Measurements from ENCODE around the gene RIPOR2. TPM values are rescaled to one million over a fixed set of nuclear protein-coding genes. Genes with fewer than 3 reads are reported as not detected.

Gene RIPOR2
- total RNA-seq, 4 donors from 2014 or later, result 1.2 to 16.7 (median 5.2) TPM

- in situ Hi-C loops (cut with MboI; ENCODE audit: low pct_ligation_motif_present in 1 of 4, low pct_unique_long_range_greater_than_20kb in 1 of 4, low sequenced_read_pairs in 3 of 4), result no loop called here
- intact Hi-C loops (cut with DNase I; ENCODE audit: low total_unique reads), result no loop called here
- 91 to 97% methylated on average over 7 of the region's 7 CpGs for WGBS, 2 donors (ENCODE audit: low coverage in 1 of 2)
- DNase-seq, result no peak
- no peaks in the 10 kb centered on the region for H3K9me3 ChIP-seq
- no peaks in the 10 kb centered on the region for H3K27me3 ChIP-seq
- TF ChIP-seq EP300 (IDR thresholded peaks at IDR 0.05; ENCODE audit: low read depth) (no peak), CTCF (IDR thresholded peaks at IDR 0.05) (no peak), POLR2AphosphoS5 (IDR thresholded peaks at IDR 0.05) (no peak), POLR2A (IDR thresholded peaks at IDR 0.05) (no peak)
- H3K36me3 ChIP-seq, result no peaks in the 10 kb centered on the region
- no peaks in the 10 kb centered on the region for H3K4me1 ChIP-seq
- H3K4me3 ChIP-seq, result no peak overlapping the region
- H3K27ac ChIP-seq, result no peak overlapping the region
Measured at GRCh38 chr6:24847402-24847801, 88.4 kb downstream of the RIPOR2 start.

GRCh38 chr6:24845578-24845977, 90.2 kb downstream of the RIPOR2 start:
- Histone ChIP-seq H3K4me1 (no peaks in the 10 kb centered on the region), H3K27me3 (no peaks in the 10 kb centered on the region), H3K36me3 (no peaks in the 10 kb centered on the region), H3K27ac (no peak overlapping the region), H3K9me3 (no peaks in the 10 kb centered on the region), H3K4me3 (no peak overlapping the region)
- no peak for TF ChIP-seq CTCF (IDR thresholded peaks at IDR 0.05)
- TF ChIP-seq POLR2A (IDR thresholded peaks at IDR 0.05), result no peak
- TF ChIP-seq EP300 (IDR thresholded peaks at IDR 0.05; ENCODE audit: low read depth), result no peak
- TF ChIP-seq POLR2AphosphoS5 (IDR thresholded peaks at IDR 0.05), result no peak
- 83 to 84% methylated on average over 4 of the region's 4 CpGs for WGBS, 2 donors (ENCODE audit: low coverage in 1 of 2)
- DNase-seq, result no peak
- in situ Hi-C loops (cut with MboI; ENCODE audit: low pct_ligation_motif_present in 1 of 4, low pct_unique_long_range_greater_than_20kb in 1 of 4, low sequenced_read_pairs in 3 of 4), result no loop called here
- intact Hi-C loops (cut with DNase I; ENCODE audit: low total_unique reads), result no loop called here

- H3K9me3 ChIP-seq, result no peaks in the 10 kb centered on the region
- DNase-seq, result no peak
- no peaks in the 10 kb centered on the region for H3K4me1 ChIP-seq
- no peak overlapping the region for H3K4me3 ChIP-seq
- H3K27me3 ChIP-seq, result no peaks in the 10 kb centered on the region
- H3K27ac ChIP-seq, result no peak overlapping the region
- intact Hi-C loops (cut with DNase I; ENCODE audit: low total_unique reads) (no loop called here), in situ Hi-C loops (cut with MboI; ENCODE audit: low pct_ligation_motif_present in 1 of 4, low pct_unique_long_range_greater_than_20kb in 1 of 4, low sequenced_read_pairs in 3 of 4) (no loop called here)
- H3K36me3 ChIP-seq, result no peaks in the 10 kb centered on the region
- WGBS, 2 donors (ENCODE audit: low coverage in 1 of 2), result 92 to 94% methylated on average over 2 to 6 of the region's 6 CpGs
- TF ChIP-seq CTCF (IDR thresholded peaks at IDR 0.05), result no peak
- no peak for TF ChIP-seq POLR2A (IDR thresholded peaks at IDR 0.05)
- TF ChIP-seq POLR2AphosphoS5 (IDR thresholded peaks at IDR 0.05), result no peak
- no peak for TF ChIP-seq EP300 (IDR thresholded peaks at IDR 0.05; ENCODE audit: low read depth)
Measured at GRCh38 chr6:24844903-24845302, 90.9 kb downstream of the RIPOR2 start.

- 95 to 100% methylated on average over 1 of the region's 1 CpG for WGBS, 2 donors (ENCODE audit: low coverage in 1 of 2)
- no peaks in the 10 kb centered on the region for H3K4me1 ChIP-seq
- intact Hi-C loops (cut with DNase I; ENCODE audit: low total_unique reads) (no loop called here), in situ Hi-C loops (cut with MboI; ENCODE audit: low pct_ligation_motif_present in 1 of 4, low pct_unique_long_range_greater_than_20kb in 1 of 4, low sequenced_read_pairs in 3 of 4) (no loop called here)
- no peaks in the 10 kb centered on the region for H3K36me3 ChIP-seq
- H3K9me3 ChIP-seq, result no peaks in the 10 kb centered on the region
- DNase-seq, result no peak
- no peaks in the 10 kb centered on the region for H3K27me3 ChIP-seq
- no peak for TF ChIP-seq POLR2AphosphoS5 (IDR thresholded peaks at IDR 0.05)
- TF ChIP-seq CTCF (IDR thresholded peaks at IDR 0.05), result no peak
- no peak for TF ChIP-seq POLR2A (IDR thresholded peaks at IDR 0.05)
- TF ChIP-seq EP300 (IDR thresholded peaks at IDR 0.05; ENCODE audit: low read depth), result no peak
- no peak overlapping the region for H3K27ac ChIP-seq
- H3K4me3 ChIP-seq, result no peak overlapping the region
Measured at GRCh38 chr6:24844061-24844460, 91.7 kb downstream of the RIPOR2 start.

Data from transverse colon (tissue), 4 donors.